HFFc6 (cell line): Measurements from ENCODE around the gene WBP2NL. TPM values are rescaled to one million over a fixed set of nuclear protein-coding genes. Genes with fewer than 3 reads are reported as not detected.

Experiments
- DNase-seq: peaks from one replicate; pipeline ENCODE4 v3.0.0-alpha.2; 2018
- H3K27ac Mint-ChIP-seq: 2 replicates; pipeline ENCODE4 v1.8.0; 2020; ENCODE audit warnings: mild to moderate bottlenecking, mixed read lengths
- H3K27me3 Mint-ChIP-seq: 2 replicates; pipeline ENCODE4 v1.8.0; 2021; ENCODE audit warnings: mild to moderate bottlenecking, moderate library complexity, mixed read lengths; ENCODE audit not compliant: insufficient read depth
- H3K36me3 Mint-ChIP-seq: 2 replicates; pipeline ENCODE4 v1.8.0; 2021; ENCODE audit warnings: low read depth, mixed read lengths
- H3K4me1 Mint-ChIP-seq: 2 replicates; pipeline ENCODE4 v1.8.0; 2020; ENCODE audit warnings: low read depth, mixed read lengths
- H3K4me3 Mint-ChIP-seq: 2 replicates; pipeline ENCODE4 v1.8.0; 2020; ENCODE audit warnings: mild to moderate bottlenecking, moderate library complexity, mixed read lengths
- H3K9me3 Mint-ChIP-seq: 2 replicates; pipeline ENCODE4 v1.8.0; 2020; ENCODE audit warnings: mild to moderate bottlenecking, mixed read lengths
- CTCF ChIP-seq: fragments of 200-600 bp; sonication (generic); IDR thresholded peaks from 2 replicates; pipeline ENCODE4 v1.5.0; 2021; ENCODE audit warnings: antibody characterized with exemption, mild to moderate bottlenecking
- total RNA-seq, 6 experiments: library from RNA; stranded (reverse); fragmentation: NEBNext Ultra II Directional; extraction: Animal tissue kit (Norgen Biotek cat#: 25700); gene quantifications; 2 replicates in 1 of 6; 3 replicates in 5 of 6; pipeline ENCODE4 v1.2.3, GENCODE V29; 2021

WBP2NL gene
- total RNA-seq, 6 experiments from 2014 or later: not detected

GRCh38 chr22:42056757-42057511, 58.3 kb downstream of the WBP2NL start:
- Mint-ChIP-seq H3K27me3 (no peaks in the 10 kb centered on the region), H3K4me1 (no peaks in the 10 kb centered on the region), H3K36me3 (peaks cover 38% of the 10 kb centered on the region), H3K9me3 (peaks cover 17% of the 10 kb centered on the region), H3K4me3 (no peak overlapping the region), H3K27ac (no peak overlapping the region)
- TF ChIP-seq CTCF: no peak
- no peak for DNase-seq

- Mint-ChIP-seq H3K27ac (no peak overlapping the region), H3K4me1 (no peaks in the 10 kb centered on the region), H3K4me3 (no peak overlapping the region), H3K9me3 (peaks cover 17% of the 10 kb centered on the region), H3K27me3 (no peaks in the 10 kb centered on the region), H3K36me3 (peaks cover 38% of the 10 kb centered on the region)
- DNase-seq: no peak
- no peak for TF ChIP-seq CTCF
These were observed 61.9 kb downstream of the WBP2NL start for GRCh38 chr22:42060489-42060888.

DNA sequence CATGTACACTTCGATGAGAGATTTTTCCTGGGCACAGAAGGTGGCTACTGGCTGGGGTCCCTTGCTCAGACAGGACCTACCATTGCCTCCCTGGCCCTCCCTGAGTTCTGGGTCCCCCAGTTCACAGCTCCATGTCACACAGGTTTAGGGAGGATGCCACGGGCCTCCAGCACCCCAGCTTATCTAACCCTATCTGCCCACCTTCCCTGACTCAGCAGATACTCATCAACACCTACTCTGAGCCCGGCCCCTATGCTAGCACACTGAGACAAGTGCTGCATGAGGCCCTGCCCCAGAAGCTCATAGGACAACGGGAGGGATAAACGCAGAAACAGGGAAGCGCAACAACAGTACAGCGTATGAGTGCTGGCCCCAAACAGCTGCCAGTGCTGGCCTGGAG, 62.5 kb downstream of the WBP2NL start:
- Mint-ChIP-seq H3K4me3 (no peak overlapping the region), H3K9me3 (peaks cover 15% of the 10 kb centered on the region), H3K27ac (no peak overlapping the region), H3K36me3 (peaks cover 34% of the 10 kb centered on the region), H3K27me3 (no peaks in the 10 kb centered on the region), H3K4me1 (no peaks in the 10 kb centered on the region)
- DNase-seq: no peak
- no peak for TF ChIP-seq CTCF

DNA sequence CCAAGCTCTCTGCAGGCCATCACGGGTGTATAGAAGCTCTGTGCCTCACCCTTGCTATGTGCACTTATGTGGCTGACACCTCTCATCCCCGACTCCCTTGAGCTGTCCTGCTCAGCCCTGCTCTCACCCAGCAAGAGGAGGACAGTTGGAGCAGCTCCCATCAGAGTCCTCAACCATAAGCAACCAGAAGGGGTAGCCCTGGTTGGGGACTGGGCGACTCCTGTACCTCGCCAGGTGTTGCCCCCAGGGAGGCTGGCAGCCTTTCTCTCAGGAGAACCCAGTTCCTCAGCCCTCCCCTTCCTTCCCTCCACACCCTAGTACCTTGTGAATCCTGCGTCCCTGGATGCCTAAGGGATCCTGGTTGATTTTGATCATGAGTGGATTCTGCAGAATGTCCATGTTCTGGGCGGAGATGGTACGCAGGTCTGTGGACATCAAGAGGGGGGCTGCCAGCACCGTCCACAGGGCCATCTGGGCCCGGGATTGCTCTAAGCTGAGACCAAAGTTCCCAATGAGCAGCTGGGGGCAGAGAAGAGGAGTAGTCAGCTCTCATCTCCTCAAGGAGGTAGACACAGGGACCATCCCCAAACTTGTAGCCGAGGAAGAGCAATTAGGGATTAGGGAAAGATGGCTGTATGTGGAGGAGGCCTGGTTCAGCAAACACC, 64.0 kb downstream of the WBP2NL start:
- Mint-ChIP-seq H3K36me3 (peaks cover 19% of the 10 kb centered on the region), H3K27ac (no peak overlapping the region), H3K9me3 (no peaks in the 10 kb centered on the region), H3K4me1 (no peaks in the 10 kb centered on the region), H3K4me3 (no peak overlapping the region), H3K27me3 (no peaks in the 10 kb centered on the region)
- no peak for DNase-seq
- no peak for TF ChIP-seq CTCF

GRCh38 chr22:42064629-42065028, 66.0 kb downstream of the WBP2NL start:
- H3K36me3 Mint-ChIP-seq: 0 out of 2 replicates have a peak, but pooled peaks cover 4% of the 10 kb centered on the region
- peaks cover under 1% of the 10 kb centered on the region; the same call in 1 of the 2 replicates for H3K4me1 Mint-ChIP-seq
- H3K27ac Mint-ChIP-seq: no peak overlapping the region
- no peaks in the 10 kb centered on the region for H3K27me3 Mint-ChIP-seq
- no peak for TF ChIP-seq CTCF
- no peak overlapping the region for H3K4me3 Mint-ChIP-seq
- DNase-seq: no peak
- H3K9me3 Mint-ChIP-seq: no peaks in the 10 kb centered on the region
